HCT116 (cell line): ENCODE measurements around the gene LRBA. TPM values are rescaled to one million over a fixed set of nuclear protein-coding genes. Genes with fewer than 3 reads are reported as not detected.

Experiments used
- ATAC-seq: fragments of 200-7000 bp; cut with Tn5 transposase; 2 replicates; pipeline ENCODE4 v1.9.1; 2020; ENCODE audit warnings: mild to moderate bottlenecking, moderate library complexity
- BruUV-seq: library from RNA; stranded (reverse); fragments of 400-500 nt; replicated peaks from 2 replicates; lab custom pipeline; 2021; lab: Mats Ljungman, UMichigan
- CTCF ChIA-PET: fragments of 300-600 bp; sonication (Branson Sonifier 250); formaldehyde crosslinking; loops from one replicate; lab custom pipeline; 2021; ENCODE audit warnings: antibody characterized with exemption; lab: Charles Lee
- POLR2A ChIA-PET: fragments of 300-600, 350-600 bp; sonication (Branson Sonifier 250); formaldehyde crosslinking; loops from one replicate; lab custom pipeline; 2021; ENCODE audit warnings: antibody characterized with exemption; lab: Charles Lee
- RAD21 ChIA-PET, 2 experiments: fragments of 300-600 bp; sonication (Branson Sonifier 250); formaldehyde crosslinking; loops; one replicate each; lab custom pipeline; 2023; ENCODE audit warnings: low total read pairs in 2 of 2; ENCODE audit not compliant: uncharacterized antibody in 2 of 2, unreplicated experiment in 2 of 2, low non-redundant PET in 1 of 2; lab: Charles Lee
- DNase-seq: peaks from one replicate; pipeline ENCODE4 v3.0.0-alpha.2; 2010; ENCODE audit warnings: low read depth, low spot score
- H2AFZ ChIP-seq: fragments of 200-600 bp; shearing (Covaris generic), sonication (generic); 2 replicates; pipeline ENCODE4 v1.6.1; 2017; ENCODE audit warnings: low read depth, mixed run types, mixed read lengths, antibody characterized with exemption, low read length; ENCODE audit not compliant: poor library complexity, severe bottlenecking
- H3K27ac ChIP-seq: 2 replicates; pipeline ENCODE4 v1.5.1; 2012; ENCODE audit warnings: low read depth, low read length
- H3K27me3 ChIP-seq: fragments of 200-600 bp; sonication (generic); 2 replicates; pipeline ENCODE4 v1.6.1; 2016; ENCODE audit warnings: mixed run types, low read length, mixed read lengths; ENCODE audit not compliant: insufficient read depth
- H3K36me3 ChIP-seq, 2 experiments: fragments of 200-500 bp in 1 of 2; fragments of 200-600 bp in 1 of 2; sonication (Bioruptor generic) in 1 of 2; sonication (generic) in 1 of 2; 2 replicates each; pipeline versions ENCODE4 v1.5.1 to v1.6.1; 2014 to 2016; ENCODE audit warnings: low read length in 2 of 2, inconsistent platforms in 1 of 2, mixed read lengths in 1 of 2, mixed run types in 1 of 2; ENCODE audit not compliant: insufficient read depth in 2 of 2, control insufficient read depth in 1 of 2
- H3K4me1 ChIP-seq, 2 experiments: fragments of 200-600 bp in 1 of 2; sonication (generic) in 1 of 2; 2 replicates each; pipeline versions ENCODE4 v1.5.1 to v1.6.1; 2012 to 2017; ENCODE audit warnings: low read length in 2 of 2, inconsistent platforms in 1 of 2, mild to moderate bottlenecking in 1 of 2, mixed read lengths in 1 of 2, mixed run types in 1 of 2, moderate library complexity in 1 of 2; ENCODE audit not compliant: insufficient read depth in 2 of 2, control insufficient read depth in 1 of 2
- H3K4me2 ChIP-seq: fragments of 200-600 bp; sonication (generic); 2 replicates; pipeline ENCODE4 v1.6.1; 2017; ENCODE audit warnings: mixed run types, low read length, mixed read lengths
- H3K4me3 ChIP-seq, 2 experiments: fragments of 200-600 bp in 1 of 2; sonication (generic) in 1 of 2; replicated peaks in 1 of 2; 2 replicates each; pipeline ENCODE4 v1.5.1; 2011 to 2016; ENCODE audit warnings: low read length in 2 of 2, control low read depth in 1 of 2, low read depth in 1 of 2, mild to moderate bottlenecking in 1 of 2, mixed read lengths in 1 of 2, mixed run types in 1 of 2
- H3K79me2 ChIP-seq: fragments of 200-600 bp; sonication (generic); 2 replicates; pipeline ENCODE4 v1.6.1; 2017; ENCODE audit warnings: mild to moderate bottlenecking, mixed run types, low read length, moderate library complexity, mixed read lengths; ENCODE audit not compliant: insufficient read depth
- H3K9ac ChIP-seq: fragments of 200-600 bp; sonication (generic); 2 replicates; pipeline ENCODE4 v1.6.1; 2016; ENCODE audit warnings: low read length, mixed read lengths
- H3K9me2 ChIP-seq: fragments of 200-600 bp; sonication (generic), shearing (Covaris generic); 2 replicates; pipeline ENCODE4 v1.6.1; 2017; ENCODE audit warnings: mixed run types, mild to moderate bottlenecking, moderate library complexity; ENCODE audit not compliant: insufficient read depth
- H3K9me3 ChIP-seq, 2 experiments: fragments of 200-500 bp in 1 of 2; fragments of 200-600 bp in 1 of 2; sonication (Bioruptor generic) in 1 of 2; sonication (generic) in 1 of 2; 2 replicates each; pipeline ENCODE4 v1.6.1; 2014 to 2017; ENCODE audit warnings: low read length in 2 of 2, mixed read lengths in 2 of 2, inconsistent platforms in 1 of 2, low read depth in 1 of 2, mild to moderate bottlenecking in 1 of 2, mixed run types in 1 of 2, moderate library complexity in 1 of 2; ENCODE audit not compliant: control insufficient read depth in 1 of 2, insufficient read depth in 1 of 2
- H4K20me1 ChIP-seq: fragments of 200-600 bp; sonication (generic), shearing (Covaris generic); 2 replicates; pipeline ENCODE4 v1.6.1; 2017; ENCODE audit warnings: mixed run types, mild to moderate bottlenecking, moderate library complexity; ENCODE audit not compliant: insufficient read depth
- ATF3 ChIP-seq: IDR thresholded peaks from 2 replicates; pipeline ENCODE4 v1.6.1; 2012
- JUND ChIP-seq: IDR thresholded peaks from 2 replicates; pipeline ENCODE4 v1.6.1; 2012
- MAX ChIP-seq: IDR thresholded peaks from 2 replicates; pipeline ENCODE4 v1.6.1; 2012
- POLR2A ChIP-seq: IDR thresholded peaks from 2 replicates; pipeline ENCODE4 v1.7.0; 2011; ENCODE audit warnings: borderline replicate concordance; ENCODE audit not compliant: insufficient read depth, insufficient read length; ENCODE audit errors: extremely low read depth
- POLR2AphosphoS5 ChIP-seq: IDR thresholded peaks from 2 replicates; pipeline ENCODE4 v1.6.1; 2011; ENCODE audit warnings: mild to moderate bottlenecking, low read depth, low read length, moderate library complexity
- RAD21 ChIP-seq: IDR thresholded peaks from 2 replicates; pipeline ENCODE4 v1.6.1; 2012; ENCODE audit warnings: low read depth, mild to moderate bottlenecking
- REST ChIP-seq: IDR thresholded peaks from 2 replicates; pipeline ENCODE4 v1.6.1; 2012; ENCODE audit warnings: low read depth
- SP1 ChIP-seq: IDR thresholded peaks from 2 replicates; pipeline ENCODE4 v1.6.1; 2012; ENCODE audit warnings: low read depth
- SRF ChIP-seq: IDR thresholded peaks from 2 replicates; pipeline ENCODE4 v1.6.1; 2012; ENCODE audit warnings: low read depth
- TCF7L2 ChIP-seq: IDR thresholded peaks from 2 replicates; pipeline ENCODE4 v1.7.0; 2011; ENCODE audit warnings: borderline replicate concordance, inconsistent platforms; ENCODE audit not compliant: insufficient read depth, insufficient read length; ENCODE audit errors: extremely low read depth
- YY1 ChIP-seq: IDR thresholded peaks from 2 replicates; pipeline ENCODE4 v1.6.1; 2011; ENCODE audit warnings: low read length, low read depth, moderate library complexity, mild to moderate bottlenecking; ENCODE audit not compliant: insufficient replicate concordance; ENCODE audit errors: extremely low read depth
- ZFX ChIP-seq: fragments of 450-650 bp; IDR thresholded peaks from 2 replicates; pipeline ENCODE4 v1.6.1; 2017
- ZNF274 ChIP-seq: fragments of 200-500 bp; sonication (Bioruptor generic); IDR thresholded peaks from 2 replicates; pipeline ENCODE4 v1.6.1; 2014; ENCODE audit warnings: mild to moderate bottlenecking, low read depth, low read length, inconsistent platforms
- intact Hi-C: fragments of 100-400 bp; cut with micrococcal nuclease; formaldehyde crosslinking; loops from 2 replicates; pipeline ENCODE4 v1.10.0; 2022
- total RNA-seq: library from RNA; stranded (reverse); gene quantifications from one replicate; pipeline ENCODE4 v1.2.1, GENCODE V29; 2021; ENCODE audit not compliant: unreplicated experiment

LRBA gene
- total RNA-seq, 1 experiment from 2014 or later = 79.8 TPM

GRCh38 chr4:150805183-150806025, 209.7 kb downstream of the LRBA start:
- ChIA-PET CTCF (no interaction called here), POLR2A (no interaction called here), RAD21 (no interaction called here)
- no peak for TF ChIP-seq SP1
- TF ChIP-seq TCF7L2 = no peak
- TF ChIP-seq JUND = no peak
- no peak for TF ChIP-seq SRF
- TF ChIP-seq MAX = no peak
- TF ChIP-seq REST = no peak
- TF ChIP-seq RAD21 = no peak
- no peak for TF ChIP-seq ATF3
- no peak for TF ChIP-seq ZFX
- TF ChIP-seq POLR2AphosphoS5 = no peak
- TF ChIP-seq YY1 = no peak
- TF ChIP-seq POLR2A = no peak
- TF ChIP-seq ZNF274 = no peak
- H3K9me3 ChIP-seq = no peaks in the 10 kb centered on the region
- H4K20me1 ChIP-seq = no peaks in the 10 kb centered on the region
- intact Hi-C loops = no loop called here
- ATAC-seq (no peak), DNase-seq (no peak)
- no TSS peak for BruUV-seq
- H3K4me1 ChIP-seq = no peaks in the 10 kb centered on the region
- H3K4me3 ChIP-seq = no peak overlapping the region
- no peaks in the 10 kb centered on the region for H3K36me3 ChIP-seq
- H3K27me3 ChIP-seq = no peaks in the 10 kb centered on the region
- H3K27ac ChIP-seq = no peak overlapping the region
- H3K4me2 ChIP-seq = no peak overlapping the region
- no peaks in the 10 kb centered on the region for H3K9me2 ChIP-seq
- no peaks in the 10 kb centered on the region for H3K79me2 ChIP-seq
- no peak overlapping the region for H3K9ac ChIP-seq
- H2AFZ ChIP-seq = no peak overlapping the region
